HG03565 (cell line): ENCODE results near the gene TMEM121.

Source experiments
- ATAC-seq: cut with Tn5 transposase; IDR thresholded peaks from one replicate; pipeline ENCODE4 v1.9.1; 2021; ENCODE audit warnings: mild to moderate bottlenecking, moderate library complexity; ENCODE audit not compliant: unreplicated experiment

TMEM121 gene

DNA sequence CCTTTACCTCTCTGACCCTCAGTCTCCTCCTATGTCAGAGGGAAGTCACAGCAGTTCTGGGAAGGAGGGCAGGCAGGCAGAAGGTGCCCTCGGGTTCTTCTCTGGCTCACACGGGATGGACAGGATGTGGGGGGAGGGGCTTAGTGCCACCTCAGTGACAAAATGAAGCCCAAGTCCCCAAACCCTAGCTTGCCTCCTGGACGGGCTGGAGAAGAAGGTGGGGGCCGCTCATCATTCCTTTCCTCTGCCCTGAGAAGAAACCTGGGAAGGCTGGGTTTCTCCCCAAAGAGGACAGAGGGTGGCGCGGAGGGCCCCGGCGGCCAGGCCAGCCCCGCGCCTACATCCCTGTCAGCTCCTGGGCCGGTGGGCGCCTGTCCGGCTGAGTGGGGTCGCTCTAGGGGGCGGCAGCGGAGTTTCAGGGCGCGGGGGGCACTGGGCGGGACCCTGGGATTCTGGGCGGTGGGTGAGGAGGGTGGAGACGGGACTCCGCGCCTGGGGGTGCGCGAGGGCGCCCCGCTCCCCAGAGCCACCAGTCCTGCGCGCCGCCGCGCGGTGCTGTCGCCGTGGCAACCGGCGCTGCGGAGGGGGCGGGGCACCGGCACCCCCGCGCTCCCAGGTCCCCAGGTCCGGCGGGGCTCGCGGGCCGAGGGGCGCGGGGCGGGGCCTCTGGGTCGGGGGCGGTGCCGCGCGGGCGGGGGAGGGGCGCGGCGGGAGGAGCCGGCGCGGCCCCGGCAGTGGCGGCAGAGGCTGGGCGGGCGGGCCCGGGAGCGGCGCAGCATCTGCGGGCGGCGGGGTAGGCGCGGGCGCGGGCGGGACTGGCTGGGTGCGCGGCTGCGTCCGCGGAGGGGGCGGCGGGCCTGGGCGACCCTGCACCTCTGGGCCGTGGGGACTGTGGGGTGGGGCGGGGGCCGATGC lies at the start of gene TMEM121:
TMEM121 (plus strand) TSS at position 723 of the 915 bp plus-strand sequence. CDS start 2,252 bp downstream, outside the sequence.
- no peak for ATAC-seq

DNA sequence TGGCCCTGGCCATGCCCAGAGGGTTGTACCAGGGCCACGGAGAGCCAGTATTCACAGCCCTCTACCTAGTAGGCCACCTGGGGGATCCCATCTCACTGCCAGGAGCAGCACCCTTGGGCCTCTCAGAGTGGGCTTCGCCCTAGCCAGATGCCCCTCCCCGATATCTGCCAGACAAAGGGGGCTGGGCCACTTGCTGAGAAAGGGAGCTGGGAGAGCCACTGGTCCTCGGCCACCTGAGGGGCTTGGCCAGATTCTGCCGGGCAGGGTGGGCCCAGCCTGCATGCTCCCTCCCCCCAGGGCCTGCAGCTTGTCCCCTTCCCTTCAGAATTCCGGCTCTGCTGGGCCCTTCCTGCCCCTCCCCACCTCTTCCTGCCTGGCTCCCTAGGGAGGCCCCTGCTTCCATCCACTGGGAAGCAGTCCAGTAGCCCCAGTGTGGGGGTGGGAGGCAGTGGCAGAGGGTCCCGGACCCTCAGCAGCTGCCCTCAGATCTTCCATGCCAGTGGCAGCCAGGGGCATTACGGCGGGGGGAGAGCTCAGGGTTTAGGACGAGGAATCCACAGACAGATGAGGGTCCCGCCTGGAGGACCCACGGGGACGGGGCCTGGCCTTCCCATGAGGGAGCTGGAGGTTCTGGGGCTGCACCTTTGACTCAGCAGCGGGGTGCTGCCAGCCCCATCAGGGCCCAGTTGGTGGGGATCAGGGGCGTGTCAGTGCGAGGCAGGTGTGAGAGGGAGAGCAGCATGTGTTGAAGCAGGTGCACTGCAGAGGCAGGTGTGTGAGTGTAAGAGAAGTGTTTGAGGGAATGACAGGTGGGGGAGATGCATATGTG lies 49.3 kb upstream of the TMEM121 start:
- no peak for ATAC-seq

DNA sequence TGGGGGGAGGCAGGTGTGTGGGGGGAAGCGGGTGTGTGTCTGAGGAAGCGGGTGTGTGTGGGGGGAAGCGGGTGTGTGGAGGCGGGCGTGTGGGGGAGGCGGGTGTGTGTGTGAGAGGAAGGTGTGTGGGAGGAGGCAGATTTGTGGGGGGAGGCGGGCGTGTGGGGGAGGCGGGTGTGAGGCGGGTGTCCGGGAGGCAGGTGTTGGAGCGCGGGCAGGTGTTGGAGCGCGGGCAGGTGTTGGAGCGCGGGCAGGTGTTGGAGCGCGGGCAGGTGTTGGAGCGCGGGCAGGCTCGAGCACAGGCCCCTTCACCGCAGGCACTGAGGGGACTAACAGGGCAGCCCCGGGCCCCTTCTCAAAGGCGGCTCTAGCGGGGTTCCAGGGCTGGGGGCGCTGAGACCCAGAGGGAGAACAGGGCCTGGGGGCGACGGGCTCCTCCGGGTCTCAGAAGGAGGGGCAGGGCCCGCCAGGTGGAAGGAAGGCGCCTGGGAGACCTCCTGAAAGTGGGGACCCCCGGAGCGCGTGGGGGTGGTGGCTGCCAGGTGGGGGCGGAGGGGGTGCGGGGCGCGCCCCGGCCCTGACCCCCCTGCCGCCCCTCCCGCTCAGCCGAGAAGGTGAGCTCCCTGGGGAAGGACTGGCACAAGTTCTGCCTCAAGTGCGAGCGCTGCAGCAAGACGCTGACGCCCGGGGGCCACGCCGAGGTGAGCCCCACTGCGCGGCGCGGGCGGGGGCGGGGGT lies 48.6 kb upstream of the TMEM121 start:
- ATAC-seq: no peak

DNA sequence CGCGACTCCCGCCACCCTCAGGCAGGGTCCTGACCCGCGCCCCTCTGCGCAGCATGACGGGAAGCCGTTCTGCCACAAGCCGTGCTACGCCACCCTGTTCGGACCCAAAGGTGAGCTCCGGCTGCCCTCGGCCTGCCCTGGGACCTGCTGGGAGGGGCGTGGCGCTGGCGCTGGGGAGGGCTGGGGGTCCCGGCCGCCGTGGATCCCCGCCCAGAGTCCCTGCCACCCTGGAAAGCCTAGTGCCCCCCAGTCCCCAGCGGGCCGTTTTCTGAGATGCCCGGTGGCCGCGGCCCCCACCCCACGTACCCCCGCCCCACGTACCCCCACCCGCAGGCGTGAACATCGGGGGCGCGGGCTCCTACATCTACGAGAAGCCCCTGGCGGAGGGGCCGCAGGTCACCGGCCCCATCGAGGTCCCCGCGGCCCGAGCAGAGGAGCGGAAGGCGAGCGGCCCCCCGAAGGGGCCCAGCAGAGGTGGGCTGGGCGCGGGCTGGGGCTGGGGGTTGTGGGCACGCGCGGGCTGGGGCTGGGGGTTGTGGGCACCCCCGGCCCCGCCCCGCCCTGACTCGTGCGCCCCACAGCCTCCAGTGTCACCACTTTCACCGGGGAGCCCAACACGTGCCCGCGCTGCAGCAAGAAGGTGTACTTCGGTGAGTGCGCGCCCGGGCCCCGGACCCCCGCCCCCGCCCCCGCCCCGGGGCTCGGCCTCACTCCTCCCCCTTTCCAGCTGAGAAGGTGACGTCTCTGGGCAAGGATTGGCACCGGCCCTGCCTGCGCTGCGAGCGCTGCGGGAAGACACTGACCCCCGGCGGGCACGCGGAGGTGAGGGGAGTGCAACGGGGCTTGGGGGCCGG lies 47.8 kb upstream of the TMEM121 start:
- no peak for ATAC-seq

DNA sequence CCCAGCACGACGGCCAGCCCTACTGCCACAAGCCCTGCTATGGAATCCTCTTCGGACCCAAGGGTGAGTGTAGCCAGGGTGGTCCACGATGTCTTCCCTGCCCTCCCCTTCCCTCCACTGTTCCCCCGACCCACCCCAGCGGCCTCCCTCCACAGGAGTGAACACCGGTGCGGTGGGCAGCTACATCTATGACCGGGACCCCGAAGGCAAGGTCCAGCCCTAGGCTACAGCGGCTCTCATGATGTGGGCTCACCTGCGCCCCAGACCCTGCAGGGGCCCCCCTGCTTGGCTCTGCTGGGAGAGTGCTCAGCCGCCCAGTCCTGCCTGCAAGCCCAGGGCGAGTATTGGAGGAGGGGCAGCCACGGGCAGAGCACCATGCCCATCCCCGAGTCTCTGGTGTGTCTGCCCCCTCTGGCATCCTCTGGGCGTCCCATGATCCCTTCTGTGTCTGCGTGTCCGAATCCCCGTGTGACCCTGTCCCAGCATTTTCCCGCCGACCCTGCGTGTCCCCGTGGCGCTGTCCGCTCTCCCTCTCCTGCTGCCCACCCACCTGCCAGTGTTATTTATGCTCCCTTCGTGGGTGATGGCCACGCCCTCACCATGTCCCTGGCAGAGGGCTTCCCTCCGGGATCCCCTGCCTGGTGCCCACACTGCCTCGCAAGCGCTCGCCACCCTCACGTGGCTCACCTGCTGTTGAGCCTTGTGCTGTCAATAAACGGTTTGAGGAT lies 46.8 kb upstream of the TMEM121 start:
- ATAC-seq: no peak

DNA sequence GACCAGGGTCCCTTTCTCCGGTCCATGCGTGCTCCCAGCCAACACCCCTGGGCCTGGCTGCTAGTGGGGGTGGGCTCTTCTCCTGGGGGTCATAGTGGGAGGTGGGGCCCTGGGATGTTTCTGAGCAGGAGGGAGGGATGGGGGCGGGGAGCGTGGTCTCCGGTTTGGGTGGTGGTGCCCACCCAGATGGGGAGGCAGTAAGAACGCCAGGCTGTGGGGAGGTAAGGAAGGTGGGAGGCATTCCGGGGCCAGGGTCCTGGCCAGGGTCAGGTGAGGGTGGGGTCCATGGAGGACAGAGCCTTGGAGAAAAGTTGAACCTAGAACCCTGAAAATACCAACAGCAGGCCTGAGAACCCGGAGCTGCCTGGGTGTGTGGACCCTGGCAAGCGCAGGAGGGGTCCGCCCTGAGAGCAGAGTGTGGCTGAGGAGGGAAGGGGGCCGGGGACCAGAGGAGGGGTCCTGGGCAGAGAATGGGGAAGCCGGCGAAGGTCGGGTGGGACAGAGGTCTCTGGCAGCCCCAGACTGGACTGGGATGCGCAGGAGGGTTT lies 46.1 kb upstream of the TMEM121 start:
- no peak for ATAC-seq

DNA sequence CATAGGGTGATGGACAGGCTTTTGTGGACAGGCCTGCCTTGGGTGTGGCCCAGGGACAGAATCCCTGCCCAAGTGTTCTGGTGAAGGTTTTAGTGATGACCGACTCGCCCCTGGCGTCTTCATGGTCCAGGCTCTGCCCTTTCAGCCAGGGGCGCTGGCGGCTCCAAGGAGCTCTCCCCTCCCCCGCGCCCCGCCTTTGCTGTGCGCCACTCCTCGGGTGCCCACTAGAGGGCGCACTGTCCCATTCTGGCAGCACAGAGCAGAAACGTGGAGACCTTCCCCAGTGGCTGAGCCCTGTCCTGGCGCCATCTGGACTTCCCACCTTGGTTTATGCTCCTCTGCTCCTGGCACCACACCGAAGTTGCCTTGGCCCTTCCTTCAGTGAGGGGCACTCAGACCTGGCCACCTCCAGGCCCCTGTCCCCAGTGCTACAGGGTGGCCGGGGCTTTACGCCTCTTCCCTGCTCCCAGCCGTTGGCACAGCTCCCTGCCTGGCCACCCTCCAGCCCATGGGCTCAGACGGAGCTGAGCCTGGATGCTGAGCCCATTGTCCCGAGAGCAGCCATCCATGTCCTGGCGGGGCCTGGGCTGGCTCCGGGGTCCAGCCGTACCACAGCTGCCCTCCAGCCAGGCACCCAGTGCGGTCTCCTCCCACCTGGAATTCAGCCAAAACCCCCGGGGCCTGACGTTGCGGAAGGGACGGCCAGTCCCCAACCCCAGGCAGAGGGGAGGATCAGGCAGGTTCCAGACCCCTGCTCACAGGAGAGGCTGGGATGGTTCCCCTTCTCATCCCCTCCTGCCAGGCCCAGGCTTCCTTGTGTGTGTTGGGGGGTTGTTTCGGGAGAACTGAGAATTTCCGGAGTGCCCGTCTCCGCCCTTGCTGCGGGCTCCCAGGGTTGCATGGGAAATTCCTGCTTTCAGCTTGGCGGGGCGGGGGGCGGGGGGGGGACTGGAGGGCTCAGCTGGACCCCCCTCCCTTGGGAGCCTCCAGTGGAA lies 45.3 kb upstream of the TMEM121 start:
- peak; percentile 38 for ATAC-seq

DNA sequence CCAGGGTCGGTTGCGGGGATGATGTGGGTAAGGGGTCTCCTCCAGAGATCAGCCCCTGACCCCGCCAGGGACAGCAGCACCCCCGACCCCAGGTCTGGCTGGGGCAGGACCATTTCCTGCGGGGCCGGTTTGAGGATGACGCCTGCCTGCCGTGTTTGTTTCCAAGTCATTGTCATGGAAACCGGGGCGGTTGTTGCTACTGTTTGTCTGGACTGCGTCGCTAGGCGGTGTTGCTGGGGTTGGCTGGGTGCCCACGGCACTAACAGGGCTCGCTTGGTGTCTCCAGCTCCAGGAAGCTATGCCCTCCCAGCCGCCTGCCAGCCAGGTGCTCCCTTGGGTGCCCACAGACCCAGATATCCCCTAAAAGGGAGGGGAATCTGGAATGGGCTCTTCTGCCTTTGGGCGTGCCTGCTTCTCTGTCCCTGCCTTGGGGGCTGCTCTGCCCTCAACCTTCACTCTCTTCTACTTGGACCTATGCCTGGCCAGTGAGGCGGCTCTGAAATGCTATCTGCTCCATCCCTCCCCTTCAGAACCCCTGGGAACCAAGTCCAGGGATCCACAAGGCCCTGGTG lies 44.4 kb upstream of the TMEM121 start:
- peak; percentile 37 for ATAC-seq

DNA sequence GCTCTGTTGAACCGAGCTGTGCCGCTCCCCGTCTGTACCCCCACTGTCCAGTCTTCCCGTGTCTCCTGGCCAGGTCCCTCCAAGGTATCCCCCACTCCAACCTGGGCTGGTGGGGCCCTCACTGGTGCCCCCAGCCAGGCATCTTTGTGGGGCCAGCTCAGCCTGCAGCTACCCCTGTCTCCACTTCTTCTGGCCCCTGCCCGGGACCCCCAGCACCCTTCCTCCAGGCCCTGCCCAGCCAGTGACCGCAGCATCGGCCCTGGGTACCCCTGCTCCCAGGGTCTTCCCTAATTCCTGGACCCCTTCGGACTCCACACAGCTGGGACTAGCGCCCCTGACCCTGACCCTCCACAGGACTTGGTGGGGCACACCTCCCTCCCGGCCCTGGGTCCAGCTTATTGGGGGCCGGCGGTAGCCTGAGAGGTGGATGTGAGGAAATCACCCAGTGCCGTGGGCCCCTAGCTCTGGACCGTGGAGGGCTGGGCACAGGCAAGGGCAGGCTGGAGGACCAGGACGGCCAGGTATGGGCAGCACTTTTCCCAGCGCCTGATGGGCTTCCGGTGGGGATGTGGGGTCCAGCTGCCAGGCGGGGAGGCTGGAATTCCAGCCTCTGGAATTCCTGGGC lies 43.8 kb upstream of the TMEM121 start:
- ATAC-seq: no peak

DNA sequence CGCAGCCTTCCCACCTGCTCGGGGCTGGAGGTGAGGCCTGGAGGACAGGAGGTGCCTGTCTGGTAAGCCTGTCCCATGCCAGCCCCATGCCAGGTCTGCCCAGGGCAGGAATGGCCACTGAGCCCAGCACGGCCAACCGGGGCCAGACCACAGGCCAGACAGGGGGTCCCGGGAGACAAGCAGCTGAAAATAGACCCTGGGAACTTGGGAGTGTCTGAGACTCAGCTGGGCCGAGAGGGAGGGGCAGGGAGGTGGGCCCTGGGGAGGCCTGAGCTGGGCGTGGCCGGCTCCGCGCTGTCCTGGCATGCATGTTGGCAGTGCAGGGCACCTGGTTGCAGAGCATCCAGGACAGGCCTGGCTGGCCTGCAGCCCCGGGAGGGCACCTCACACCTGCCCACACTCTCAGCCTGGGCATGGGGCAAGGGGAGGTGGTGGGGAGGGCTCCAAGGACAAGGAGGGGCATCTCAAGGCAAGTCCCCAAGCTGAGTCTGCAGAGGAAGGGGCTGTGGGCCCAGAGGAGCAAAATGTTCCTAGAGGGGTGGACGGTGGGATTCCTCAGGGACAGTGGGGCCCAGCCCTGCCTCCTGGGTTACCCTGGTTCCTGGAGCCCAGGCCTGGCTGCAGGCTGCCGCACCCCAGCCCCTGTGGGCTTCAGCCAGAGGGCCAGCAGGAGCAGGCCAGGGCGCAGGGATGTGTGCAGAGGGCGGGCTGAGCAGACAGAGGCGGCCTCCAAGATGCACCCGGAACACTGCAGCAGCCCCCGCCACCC lies 42.9 kb upstream of the TMEM121 start:
- no peak for ATAC-seq

DNA sequence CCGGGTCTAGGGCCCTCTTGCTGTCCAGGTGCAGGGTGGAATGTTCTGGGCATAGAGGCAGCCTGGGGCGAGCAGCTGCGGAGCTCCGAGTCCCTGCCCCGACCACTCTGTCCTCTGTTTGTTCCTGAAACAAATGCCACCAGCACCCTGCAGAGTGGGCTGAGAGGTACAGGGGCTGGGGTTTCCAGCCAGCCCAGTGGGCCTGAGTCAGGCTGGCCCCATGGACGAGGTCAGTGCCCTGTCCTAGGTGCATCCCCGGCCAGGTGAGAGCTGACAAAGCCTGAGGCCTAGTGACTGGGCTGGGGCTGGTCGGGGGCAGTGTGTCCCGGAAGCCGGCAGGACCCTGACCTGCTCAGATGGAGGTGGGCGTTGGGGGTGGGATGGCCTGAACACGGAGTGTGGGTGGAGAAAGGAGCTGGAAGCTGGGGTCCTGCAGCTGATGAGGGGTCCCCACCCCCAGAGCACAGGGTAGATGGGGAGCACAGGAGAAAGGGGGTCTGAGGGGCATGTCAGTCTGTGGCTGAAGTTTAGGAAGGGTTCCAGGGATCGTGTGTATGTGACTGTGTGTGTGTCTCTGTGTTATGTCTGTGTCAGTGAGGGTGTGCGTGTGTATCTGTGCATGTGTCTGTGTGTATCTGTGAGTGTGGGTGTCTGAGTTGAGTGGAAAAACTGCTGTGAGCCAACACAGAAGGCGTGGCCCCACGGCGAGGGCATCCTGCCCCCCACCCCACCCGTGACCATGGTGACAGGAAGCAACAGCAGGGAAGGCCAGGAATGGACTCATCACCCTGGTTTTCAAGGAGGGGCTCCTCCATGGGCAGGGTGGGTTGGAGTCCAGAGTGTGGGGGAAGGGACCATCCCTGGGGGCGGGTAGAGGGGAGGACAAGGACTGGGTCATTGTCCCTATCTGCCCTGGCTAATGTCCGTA lies 42.0 kb upstream of the TMEM121 start:
- no peak for ATAC-seq

DNA sequence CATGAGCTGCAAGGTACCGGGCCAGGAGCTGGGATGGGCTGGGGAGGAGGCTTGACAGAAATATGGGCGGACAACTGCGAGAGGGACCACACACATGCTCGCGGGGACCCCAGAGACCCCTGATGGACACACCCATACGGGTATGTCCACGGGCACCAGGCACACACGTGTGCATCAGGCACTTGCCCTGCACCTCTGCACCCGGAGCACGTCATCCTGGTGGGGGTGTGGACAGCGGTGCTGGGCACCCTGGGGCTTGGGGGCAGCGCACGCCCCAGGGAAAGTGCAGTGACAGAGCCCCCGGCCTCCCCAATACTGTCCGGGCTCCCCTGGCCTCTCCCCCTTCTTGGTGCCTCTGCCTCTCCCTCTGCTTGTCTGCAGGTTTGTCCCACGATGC lies 41.4 kb upstream of the TMEM121 start:
- no peak for ATAC-seq

DNA sequence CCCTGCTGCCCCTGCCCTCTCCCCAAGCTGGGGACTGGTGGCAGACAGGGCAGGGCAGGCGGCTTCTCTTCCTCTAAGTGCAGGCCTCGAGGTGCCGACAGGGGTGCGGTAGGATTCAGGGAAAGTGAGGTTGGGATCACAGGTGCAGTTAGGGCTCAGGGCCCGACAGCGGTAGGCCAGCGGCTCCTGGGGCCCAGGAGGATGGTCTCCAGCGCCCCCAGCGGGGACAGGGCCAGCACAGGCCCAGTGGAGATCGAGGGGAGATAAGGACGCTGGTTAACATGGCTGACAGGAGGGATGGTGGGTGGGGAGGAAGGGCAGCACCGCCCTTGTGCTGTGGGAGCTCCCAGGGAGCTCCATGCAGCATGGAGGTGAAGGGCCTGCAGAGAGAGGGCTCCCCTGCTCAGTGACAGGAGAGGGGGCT lies 40.6 kb upstream of the TMEM121 start:
- no peak for ATAC-seq

DNA sequence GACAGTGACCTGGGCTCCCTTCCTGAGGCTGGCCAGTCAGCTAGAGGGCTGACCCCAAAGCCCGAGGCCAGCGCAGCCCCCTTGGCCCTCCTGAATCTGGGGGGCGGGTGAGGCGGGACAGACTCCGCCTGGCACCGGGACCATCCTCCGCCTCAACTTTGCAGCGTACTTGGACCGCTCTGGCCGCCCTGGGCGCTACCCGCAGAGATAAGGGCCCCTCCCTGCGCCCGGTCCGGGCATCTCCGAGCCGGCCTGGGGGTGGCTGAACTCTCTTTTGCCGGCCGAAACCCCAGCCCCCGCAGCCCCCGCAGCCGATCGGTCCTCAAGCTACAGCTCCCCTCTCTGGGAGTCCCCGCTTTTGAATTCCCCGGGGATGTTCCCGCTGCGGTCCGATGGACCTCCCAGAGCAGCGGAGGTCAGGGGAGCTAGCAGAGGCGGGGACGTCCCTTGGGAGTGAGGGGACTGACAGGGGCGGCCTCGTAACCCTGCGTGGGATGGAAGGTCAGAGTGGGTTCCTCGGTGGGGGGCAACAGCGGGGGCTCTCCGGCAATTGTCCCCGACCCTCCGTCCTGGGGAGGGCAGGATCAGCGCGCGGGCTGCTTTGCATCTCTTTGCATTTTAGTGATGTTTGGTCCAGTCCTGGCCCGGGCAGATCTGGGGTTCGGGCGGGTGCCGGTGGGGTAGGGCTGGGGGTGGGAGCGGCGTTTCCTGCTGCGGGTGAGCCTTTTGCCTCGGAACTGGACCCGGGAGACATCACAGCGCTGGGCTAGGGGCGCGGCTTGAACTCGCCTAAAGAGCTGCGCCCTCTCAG lies 40.0 kb upstream of the TMEM121 start, which contains the start of gene CRIP1:
CRIP1 (plus strand) TSS at position 724 of the 811 bp plus-strand sequence. CDS start 374 bp downstream, outside the sequence.
- no peak for ATAC-seq
